ENCODE measurements around the gene MAP3K14.

DNA sequence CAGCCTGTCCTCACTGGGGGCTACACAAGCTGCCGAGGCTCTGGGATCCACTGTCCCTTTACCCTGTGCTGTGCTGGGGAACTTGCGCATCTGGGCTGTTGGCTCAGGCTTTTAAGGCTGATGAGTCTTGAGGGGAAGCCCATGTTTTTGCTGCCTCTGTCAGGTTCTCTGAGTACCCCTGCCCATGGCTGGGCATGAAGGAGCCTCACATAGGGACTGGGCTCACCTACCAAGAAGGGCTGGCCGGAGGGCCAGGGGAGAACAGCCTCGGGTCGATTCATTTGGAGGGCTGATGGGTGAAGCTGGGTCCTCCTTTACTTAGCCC lies 80.6 kb downstream of the MAP3K14 start:
- TF ChIP-seq, protein P1, sequence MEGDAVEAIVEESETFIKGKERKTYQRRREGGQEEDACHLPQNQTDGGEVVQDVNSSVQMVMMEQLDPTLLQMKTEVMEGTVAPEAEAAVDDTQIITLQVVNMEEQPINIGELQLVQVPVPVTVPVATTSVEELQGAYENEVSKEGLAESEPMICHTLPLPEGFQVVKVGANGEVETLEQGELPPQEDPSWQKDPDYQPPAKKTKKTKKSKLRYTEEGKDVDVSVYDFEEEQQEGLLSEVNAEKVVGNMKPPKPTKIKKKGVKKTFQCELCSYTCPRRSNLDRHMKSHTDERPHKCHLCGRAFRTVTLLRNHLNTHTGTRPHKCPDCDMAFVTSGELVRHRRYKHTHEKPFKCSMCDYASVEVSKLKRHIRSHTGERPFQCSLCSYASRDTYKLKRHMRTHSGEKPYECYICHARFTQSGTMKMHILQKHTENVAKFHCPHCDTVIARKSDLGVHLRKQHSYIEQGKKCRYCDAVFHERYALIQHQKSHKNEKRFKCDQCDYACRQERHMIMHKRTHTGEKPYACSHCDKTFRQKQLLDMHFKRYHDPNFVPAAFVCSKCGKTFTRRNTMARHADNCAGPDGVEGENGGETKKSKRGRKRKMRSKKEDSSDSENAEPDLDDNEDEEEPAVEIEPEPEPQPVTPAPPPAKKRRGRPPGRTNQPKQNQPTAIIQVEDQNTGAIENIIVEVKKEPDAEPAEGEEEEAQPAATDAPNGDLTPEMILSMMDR (IDR thresholded peaks at IDR 0.05; ENCODE audit: insufficient read depth, low read length, poor library complexity, severe bottlenecking), result no peak
- TF ChIP-seq EZH2phosphoT487 (conservative IDR thresholded peaks at IDR 0.05; ENCODE audit: low read length), result no peak
